Omental fat pad (tissue), 4 donors: ENCODE results near the gene KISS1R. TPM values are rescaled to one million over a fixed set of nuclear protein-coding genes. Genes with fewer than 3 reads are reported as not detected.

Experiments
- ATAC-seq: fragments of 150-250 bp; one replicate; pipeline ENCODE4 v1.9.1; 2016; ENCODE audit warnings: mild to moderate bottlenecking, moderate library complexity; ENCODE audit not compliant: low FRiP score
- DNase-seq: peaks from one replicate; pipeline ENCODE4 v3.0.0-alpha.2; 2019; ENCODE audit warnings: low spot score
- total RNA-seq, 4 donors: library from RNA; depleted of rRNA; stranded (reverse); fragments of >200 nt; gene quantifications; one replicate each; pipeline ENCODE4 v1.1.0, GENCODE V29; 2016
- TF ChIP-seq, protein P1 (sequence below), 3 donors: fragments of 450-650 bp; IDR thresholded peaks; one replicate each; pipeline ENCODE4 v1.5.1; 2016 to 2017; ENCODE audit warnings: antibody characterized with exemption in 3 of 3, mild to moderate bottlenecking in 3 of 3, moderate library complexity in 2 of 3

The KISS1R gene
- total RNA-seq, 4 donors from 2014 or later, result 0.24 TPM; not detected in 3

- DNase-seq (no peak), ATAC-seq (no peak)
- TF ChIP-seq, protein P1, sequence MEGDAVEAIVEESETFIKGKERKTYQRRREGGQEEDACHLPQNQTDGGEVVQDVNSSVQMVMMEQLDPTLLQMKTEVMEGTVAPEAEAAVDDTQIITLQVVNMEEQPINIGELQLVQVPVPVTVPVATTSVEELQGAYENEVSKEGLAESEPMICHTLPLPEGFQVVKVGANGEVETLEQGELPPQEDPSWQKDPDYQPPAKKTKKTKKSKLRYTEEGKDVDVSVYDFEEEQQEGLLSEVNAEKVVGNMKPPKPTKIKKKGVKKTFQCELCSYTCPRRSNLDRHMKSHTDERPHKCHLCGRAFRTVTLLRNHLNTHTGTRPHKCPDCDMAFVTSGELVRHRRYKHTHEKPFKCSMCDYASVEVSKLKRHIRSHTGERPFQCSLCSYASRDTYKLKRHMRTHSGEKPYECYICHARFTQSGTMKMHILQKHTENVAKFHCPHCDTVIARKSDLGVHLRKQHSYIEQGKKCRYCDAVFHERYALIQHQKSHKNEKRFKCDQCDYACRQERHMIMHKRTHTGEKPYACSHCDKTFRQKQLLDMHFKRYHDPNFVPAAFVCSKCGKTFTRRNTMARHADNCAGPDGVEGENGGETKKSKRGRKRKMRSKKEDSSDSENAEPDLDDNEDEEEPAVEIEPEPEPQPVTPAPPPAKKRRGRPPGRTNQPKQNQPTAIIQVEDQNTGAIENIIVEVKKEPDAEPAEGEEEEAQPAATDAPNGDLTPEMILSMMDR (IDR thresholded peaks at IDR 0.05), result no peak
Observed at GRCh38 chr19:931860-932647, 14.9 kb downstream of the KISS1R start.

DNA sequence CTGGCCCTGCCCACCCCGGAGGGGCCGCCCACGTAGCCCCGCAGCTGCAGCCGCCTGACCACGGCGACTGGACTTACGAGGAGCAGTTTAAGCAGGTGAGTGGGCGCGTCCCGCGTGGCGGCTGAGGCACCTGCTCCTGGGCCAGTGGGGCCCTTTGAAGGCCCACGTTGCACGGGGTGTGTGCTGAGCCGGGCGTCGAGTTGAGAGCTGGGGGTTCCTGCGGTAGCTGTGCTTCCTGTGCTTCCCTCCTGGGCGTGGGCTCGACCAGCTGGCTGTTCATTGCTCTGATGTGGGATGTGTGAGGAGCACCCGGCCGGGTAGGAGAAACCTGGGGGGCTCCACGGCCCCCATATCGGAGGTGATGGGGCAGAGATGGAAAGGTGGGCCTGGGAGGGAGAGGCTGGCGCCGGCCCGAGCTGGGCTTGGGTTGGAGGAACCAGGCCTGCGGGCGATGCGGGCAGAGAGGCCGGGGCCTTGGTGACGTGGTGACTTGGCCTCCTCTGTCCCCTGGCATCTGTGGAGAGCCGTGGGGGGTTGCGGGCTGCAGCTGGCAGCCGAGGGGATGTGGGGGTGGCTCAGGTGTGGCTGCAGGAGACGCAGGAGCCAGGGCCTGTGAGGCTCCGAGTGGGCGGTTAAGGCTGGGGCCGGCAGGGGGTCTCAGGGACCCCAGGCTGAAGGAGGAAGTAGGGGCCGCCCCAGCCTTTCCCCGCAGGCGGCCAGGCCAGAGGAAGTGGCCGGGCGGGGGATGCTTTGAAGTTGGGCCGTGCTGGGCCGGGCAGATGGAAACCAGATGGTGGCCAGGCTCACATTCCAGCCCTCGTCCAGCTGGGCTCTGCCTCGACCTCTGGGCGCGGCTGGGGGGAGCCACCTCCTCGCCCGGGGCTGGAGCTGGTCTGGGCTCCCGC is 15.8 kb downstream of the KISS1R start:
- DNase-seq (no peak), ATAC-seq (peak; percentile 12)
- TF ChIP-seq, protein P1 (IDR thresholded peaks at IDR 0.05), result no peak

DNA sequence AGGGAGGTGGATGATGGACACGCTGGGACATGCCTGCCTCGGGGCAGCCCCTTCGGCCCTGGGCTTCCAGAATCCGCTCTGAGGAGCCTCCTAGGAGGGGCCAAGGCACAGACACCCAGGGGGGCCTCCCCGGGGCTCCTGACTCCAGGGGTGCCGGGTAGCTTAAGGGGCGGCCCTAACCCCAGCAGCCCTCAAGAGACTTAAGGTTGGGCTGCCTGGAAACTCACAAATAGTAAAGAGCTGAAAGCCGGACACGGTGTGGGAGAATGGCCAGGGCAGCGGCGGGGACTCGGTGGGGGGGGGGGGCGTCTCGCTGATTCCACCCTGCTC is 16.4 kb downstream of the KISS1R start:
- TF ChIP-seq, protein P1 (IDR thresholded peaks at IDR 0.05), result no peak
- no peak for DNase-seq
- ATAC-seq, result peak; percentile 1

DNA sequence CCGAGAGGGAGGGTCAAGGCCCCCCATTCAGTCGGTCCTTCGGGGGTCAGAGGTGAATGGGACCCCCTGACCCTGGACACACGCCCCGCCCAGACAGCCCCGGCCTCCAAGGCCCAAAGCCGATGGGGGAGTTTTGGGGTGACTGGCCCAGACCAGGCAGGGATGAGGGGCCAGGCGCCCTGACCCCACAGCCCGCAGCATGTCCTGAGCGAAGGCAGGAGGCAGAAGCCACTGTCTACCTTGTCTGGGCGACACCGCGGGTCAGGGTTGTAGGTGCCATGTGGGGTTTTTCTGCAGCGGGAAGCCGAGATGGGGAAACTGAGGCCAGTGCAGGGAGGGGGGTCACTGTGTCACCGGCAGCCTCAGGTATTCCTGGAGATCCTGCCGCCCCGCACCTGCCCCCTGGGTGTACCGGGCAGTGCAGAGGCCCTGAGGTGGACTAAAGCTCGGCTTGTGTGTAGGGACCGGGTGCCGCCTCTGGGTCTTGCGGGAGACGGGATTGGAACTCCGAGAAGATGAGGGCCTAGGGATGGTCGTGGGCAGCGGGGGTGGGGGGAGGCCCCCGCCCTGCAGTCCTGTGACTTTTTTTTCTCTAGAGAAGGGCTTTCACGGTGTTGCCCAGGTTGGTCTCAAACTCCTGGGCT is 17.2 kb downstream of the KISS1R start:
- no peak for DNase-seq
- no peak for ATAC-seq

DNA sequence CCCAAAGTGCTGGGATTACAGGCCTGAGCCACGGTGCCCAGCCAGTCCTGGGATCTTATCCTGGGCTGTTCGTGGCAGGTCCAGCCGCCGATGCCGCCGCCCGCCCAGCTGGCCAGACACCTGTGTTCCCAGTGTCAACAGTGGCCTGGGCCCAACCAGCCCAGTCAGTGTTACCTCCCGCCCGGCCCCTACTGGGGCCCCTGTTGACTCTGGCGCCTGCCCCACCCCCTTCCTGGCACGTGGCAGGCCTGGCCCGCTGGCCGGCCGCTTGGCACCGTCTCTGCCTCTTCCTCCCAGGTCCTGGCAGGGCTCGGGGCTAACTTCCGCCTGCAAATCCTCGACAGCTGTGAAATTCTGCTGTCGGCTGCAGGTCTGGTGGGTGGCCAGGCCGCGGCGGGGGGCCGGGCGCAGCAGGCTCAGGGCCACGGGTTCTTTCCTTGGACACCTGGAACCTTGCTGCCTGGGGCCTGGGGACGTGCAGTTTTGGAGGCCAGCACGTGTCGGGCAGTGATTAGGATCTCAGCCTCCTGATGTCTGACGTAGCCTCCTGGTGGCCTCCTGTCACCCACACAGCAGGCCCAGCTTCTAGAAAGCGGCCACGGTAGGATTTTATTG is 17.8 kb downstream of the KISS1R start:
- TF ChIP-seq, protein P1 (IDR thresholded peaks at IDR 0.05), result no peak
- ATAC-seq (peak; percentile 91), DNase-seq (no peak)

More for the DNA sequence above, 17.2 kb downstream of the KISS1R start:
- TF ChIP-seq, protein P1 (IDR thresholded peaks at IDR 0.05), result no peak

GRCh38 chr19:936175-936546 is 19.0 kb downstream of the KISS1R start:
- TF ChIP-seq, protein P1 (IDR thresholded peaks at IDR 0.05), result no peak
- DNase-seq (no peak), ATAC-seq (no peak)
